Mesothelial cell of epicardium (in vitro differentiated cells): ENCODE data around the gene PHYKPL. TPM values are rescaled to one million over a fixed set of nuclear protein-coding genes. Genes with fewer than 3 reads are reported as not detected.

ENCODE experiments used
- DNase-seq, 2 experiments: peaks; one replicate each; pipeline ENCODE4 v3.0.0; 2021; ENCODE audit warnings: low spot score in 2 of 2; ENCODE audit not compliant: unreplicated experiment in 2 of 2
- H3K27ac Mint-ChIP-seq: 2 replicates; pipeline ENCODE4 v1.8.0; 2021; ENCODE audit warnings: mixed read lengths
- H3K27me3 Mint-ChIP-seq: 2 replicates; pipeline ENCODE4 v1.8.0; 2021; ENCODE audit warnings: low read depth, mixed read lengths
- H3K36me3 Mint-ChIP-seq: 2 replicates; pipeline ENCODE4 v1.8.0; 2021; ENCODE audit warnings: mixed read lengths
- H3K4me1 Mint-ChIP-seq: 2 replicates; pipeline ENCODE4 v1.8.0; 2021; ENCODE audit warnings: mixed read lengths
- H3K4me3 Mint-ChIP-seq: 2 replicates; pipeline ENCODE4 v1.8.0; 2021; ENCODE audit warnings: mild to moderate bottlenecking, moderate library complexity, mixed read lengths
- H3K9me3 Mint-ChIP-seq: 2 replicates; pipeline ENCODE4 v1.8.0; 2021; ENCODE audit warnings: mixed read lengths
- total RNA-seq: library from RNA; stranded (reverse); gene quantifications from 3 replicates; pipeline ENCODE4 v1.2.1, GENCODE V29; 2021
- TF ChIP-seq, protein P1 (sequence below): fragments of 200-600 bp; sonication (generic); IDR thresholded peaks from one replicate; pipeline ENCODE4 v1.5.0; 2021; ENCODE audit warnings: antibody characterized with exemption; ENCODE audit not compliant: unreplicated experiment

Gene PHYKPL
- total RNA-seq, 1 donor from 2014 or later = 137 TPM

DNA sequence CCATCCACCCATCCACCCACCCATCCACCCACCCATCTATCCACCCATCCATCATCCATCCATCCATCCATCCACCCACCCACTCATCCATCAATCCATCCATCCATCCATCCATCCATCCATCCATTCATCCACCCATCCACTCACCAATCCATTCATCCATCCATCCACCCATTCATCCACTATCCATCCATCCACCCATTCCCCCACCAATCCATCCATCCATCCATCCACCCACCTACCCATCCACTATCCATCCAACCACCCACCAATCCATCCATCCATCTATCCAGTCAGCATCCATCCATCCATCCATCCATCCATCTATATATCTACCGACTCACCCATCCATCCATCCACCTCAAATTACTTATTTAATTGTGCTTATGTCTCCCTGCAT, 36.9 kb upstream of the PHYKPL start:
- Mint-ChIP-seq H3K4me1 (no peaks in the 10 kb centered on the region), H3K27me3 (no peaks in the 10 kb centered on the region), H3K27ac (no peak overlapping the region), H3K36me3 (no peaks in the 10 kb centered on the region), H3K9me3 (no peaks in the 10 kb centered on the region), H3K4me3 (no peak overlapping the region)
- TF ChIP-seq, protein P1, sequence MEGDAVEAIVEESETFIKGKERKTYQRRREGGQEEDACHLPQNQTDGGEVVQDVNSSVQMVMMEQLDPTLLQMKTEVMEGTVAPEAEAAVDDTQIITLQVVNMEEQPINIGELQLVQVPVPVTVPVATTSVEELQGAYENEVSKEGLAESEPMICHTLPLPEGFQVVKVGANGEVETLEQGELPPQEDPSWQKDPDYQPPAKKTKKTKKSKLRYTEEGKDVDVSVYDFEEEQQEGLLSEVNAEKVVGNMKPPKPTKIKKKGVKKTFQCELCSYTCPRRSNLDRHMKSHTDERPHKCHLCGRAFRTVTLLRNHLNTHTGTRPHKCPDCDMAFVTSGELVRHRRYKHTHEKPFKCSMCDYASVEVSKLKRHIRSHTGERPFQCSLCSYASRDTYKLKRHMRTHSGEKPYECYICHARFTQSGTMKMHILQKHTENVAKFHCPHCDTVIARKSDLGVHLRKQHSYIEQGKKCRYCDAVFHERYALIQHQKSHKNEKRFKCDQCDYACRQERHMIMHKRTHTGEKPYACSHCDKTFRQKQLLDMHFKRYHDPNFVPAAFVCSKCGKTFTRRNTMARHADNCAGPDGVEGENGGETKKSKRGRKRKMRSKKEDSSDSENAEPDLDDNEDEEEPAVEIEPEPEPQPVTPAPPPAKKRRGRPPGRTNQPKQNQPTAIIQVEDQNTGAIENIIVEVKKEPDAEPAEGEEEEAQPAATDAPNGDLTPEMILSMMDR = no peak
- no peak for DNase-seq

DNA sequence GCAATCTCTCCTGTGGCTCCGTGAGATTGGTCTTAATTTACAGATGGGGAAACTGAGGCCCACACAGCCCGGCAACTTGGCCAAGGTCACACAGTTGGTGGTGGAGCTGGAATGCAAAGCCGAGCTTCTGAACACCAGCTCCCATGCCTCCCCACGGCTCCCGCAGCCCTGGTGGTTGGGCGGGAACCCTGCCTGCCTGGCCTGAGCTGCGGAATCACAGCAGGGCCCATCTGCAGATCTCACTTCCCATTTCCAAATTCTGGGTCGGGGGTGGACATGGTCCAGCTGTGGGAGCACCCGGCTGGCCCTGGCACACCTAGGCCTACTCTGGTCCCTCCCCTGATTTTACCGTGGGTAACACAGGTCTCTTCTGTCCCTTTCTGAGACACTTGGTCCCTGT, 35.3 kb upstream of the PHYKPL start:
- no peaks in the 10 kb centered on the region for H3K27me3 Mint-ChIP-seq
- H3K9me3 Mint-ChIP-seq = no peaks in the 10 kb centered on the region
- TF ChIP-seq, protein P1 = no peak
- H3K36me3 Mint-ChIP-seq = no peaks in the 10 kb centered on the region
- H3K4me3 Mint-ChIP-seq = no peak overlapping the region
- H3K27ac Mint-ChIP-seq = no peak overlapping the region
- no peaks in the 10 kb centered on the region for H3K4me1 Mint-ChIP-seq
- no peak for DNase-seq

DNA sequence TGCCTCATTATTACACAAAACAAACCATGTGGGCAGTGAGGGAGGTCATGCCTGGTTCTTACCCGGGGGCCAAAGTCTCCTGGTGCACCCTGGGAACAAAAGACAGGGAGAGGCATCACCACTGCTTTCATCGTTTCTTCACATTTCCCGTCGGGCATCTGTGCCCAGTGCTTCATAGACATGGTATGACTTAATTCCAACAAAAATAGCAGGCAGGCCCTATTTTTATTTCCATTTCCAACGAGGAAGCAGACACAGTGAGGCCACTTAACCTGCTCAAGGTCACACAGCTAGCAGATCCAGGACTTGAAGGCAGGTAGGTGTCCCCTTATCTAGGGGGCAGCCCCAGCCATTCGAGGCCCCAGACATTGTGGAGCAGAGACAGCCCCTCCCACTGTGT, 34.6 kb upstream of the PHYKPL start:
- DNase-seq = no peak

DNA sequence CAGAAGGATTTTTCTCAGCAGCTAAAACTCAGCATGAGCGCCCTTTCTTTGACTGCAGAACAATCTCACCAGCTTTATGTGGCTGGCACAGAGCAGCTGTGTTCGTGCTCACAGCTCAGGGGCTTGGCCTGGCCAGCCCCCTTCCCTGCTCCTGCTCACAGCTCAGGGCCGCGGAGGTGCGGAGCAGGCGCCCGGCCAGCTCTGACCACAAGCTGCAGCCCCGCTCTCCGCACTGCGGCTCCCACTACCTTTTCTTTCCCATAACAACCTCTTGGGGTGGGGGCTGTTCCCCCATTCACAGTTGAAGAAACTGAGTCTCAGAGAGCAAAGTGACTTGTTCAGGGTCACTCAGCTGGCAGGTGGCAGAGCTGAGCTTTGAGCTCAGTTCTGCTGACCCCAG, 34.0 kb upstream of the PHYKPL start:
- no peaks in the 10 kb centered on the region for H3K9me3 Mint-ChIP-seq
- H3K4me3 Mint-ChIP-seq = no peak overlapping the region
- DNase-seq = no peak
- H3K36me3 Mint-ChIP-seq = no peaks in the 10 kb centered on the region
- H3K27me3 Mint-ChIP-seq = peaks cover 1% of the 10 kb centered on the region
- H3K4me1 Mint-ChIP-seq = no peaks in the 10 kb centered on the region
- no peak overlapping the region for H3K27ac Mint-ChIP-seq
- TF ChIP-seq, protein P1 = no peak

More for the DNA sequence above, 34.6 kb upstream of the PHYKPL start:
- Mint-ChIP-seq H3K4me1 (no peaks in the 10 kb centered on the region), H3K27me3 (peaks cover 1% of the 10 kb centered on the region), H3K36me3 (no peaks in the 10 kb centered on the region), H3K4me3 (no peak overlapping the region), H3K27ac (no peak overlapping the region), H3K9me3 (no peaks in the 10 kb centered on the region)
- TF ChIP-seq, protein P1 = no peak

DNA sequence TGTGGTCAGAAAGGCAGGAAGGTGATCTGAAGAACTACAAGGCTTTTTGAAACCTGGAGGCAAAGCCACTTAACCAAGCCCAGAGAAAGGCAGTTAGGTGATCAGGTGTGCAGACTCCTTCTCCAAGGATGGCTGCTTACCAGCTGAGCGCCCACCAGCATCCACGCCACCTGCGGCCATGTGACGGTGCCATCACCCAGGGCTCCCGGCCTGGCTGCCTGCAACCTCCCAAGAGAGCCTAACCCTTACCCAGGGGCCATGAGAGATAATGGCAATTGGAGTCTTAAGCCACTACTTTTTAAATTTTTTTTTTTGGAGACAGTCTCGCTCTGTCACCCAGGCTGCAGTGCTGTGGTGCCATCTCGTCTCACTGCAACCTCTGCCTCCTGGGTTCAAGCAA, 33.1 kb upstream of the PHYKPL start:
- Mint-ChIP-seq H3K27me3 (peaks cover 1% of the 10 kb centered on the region), H3K4me3 (no peak overlapping the region)
- TF ChIP-seq, protein P1 = no peak

DNA sequence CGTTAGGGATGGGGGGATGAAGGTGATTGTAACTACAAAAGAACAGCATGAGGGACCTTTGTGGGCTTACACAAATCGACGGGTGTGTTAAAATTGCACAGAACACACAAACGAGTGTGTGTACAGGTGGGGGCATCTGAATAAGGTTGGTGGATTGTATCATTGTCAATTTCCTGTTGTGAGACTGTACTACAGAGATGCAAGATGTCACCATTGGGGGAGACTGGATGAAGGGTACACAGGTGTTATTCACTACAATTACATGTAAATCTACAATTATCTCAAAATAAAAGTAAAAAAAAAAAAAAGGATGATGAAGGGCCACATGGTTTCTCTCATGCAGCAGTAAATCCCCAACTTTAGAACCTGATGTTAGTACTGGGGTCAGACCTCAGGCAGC, 31.4 kb upstream of the PHYKPL start:
- Mint-ChIP-seq H3K4me1 (no peaks in the 10 kb centered on the region), H3K27me3 (peaks cover 1% of the 10 kb centered on the region), H3K36me3 (no peaks in the 10 kb centered on the region), H3K4me3 (no peak overlapping the region), H3K9me3 (no peaks in the 10 kb centered on the region), H3K27ac (no peak overlapping the region)
- TF ChIP-seq, protein P1 = no peak
- DNase-seq = no peak

More for the DNA sequence above, 33.1 kb upstream of the PHYKPL start:
- Mint-ChIP-seq H3K36me3 (no peaks in the 10 kb centered on the region), H3K27ac (no peak overlapping the region), H3K4me1 (no peaks in the 10 kb centered on the region), H3K9me3 (no peaks in the 10 kb centered on the region)
- no peak for DNase-seq
